Measurements from ENCODE around the gene MORF4L2.

MORF4L2 gene, protein sequence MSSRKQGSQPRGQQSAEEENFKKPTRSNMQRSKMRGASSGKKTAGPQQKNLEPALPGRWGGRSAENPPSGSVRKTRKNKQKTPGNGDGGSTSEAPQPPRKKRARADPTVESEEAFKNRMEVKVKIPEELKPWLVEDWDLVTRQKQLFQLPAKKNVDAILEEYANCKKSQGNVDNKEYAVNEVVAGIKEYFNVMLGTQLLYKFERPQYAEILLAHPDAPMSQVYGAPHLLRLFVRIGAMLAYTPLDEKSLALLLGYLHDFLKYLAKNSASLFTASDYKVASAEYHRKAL

GRCh38 chrX:103686199-103687072 lies at the start of gene MORF4L2:
TSS of gene MORF4L2 (minus strand) at chrX:103686699. CDS start at chrX:103677027, 9,672 bp downstream.
- DNase-seq = peak; percentile 93

GRCh38 chrX:103734125-103734760 lies 47.7 kb upstream of the MORF4L2 start:
- DNase-seq = no peak

GRCh38 chrX:103733017-103733416 lies 46.5 kb upstream of the MORF4L2 start:
- DNase-seq = no peak

- DNase-seq = no peak
Observed at GRCh38 chrX:103730796-103731493, 44.4 kb upstream of the MORF4L2 start.

DNA sequence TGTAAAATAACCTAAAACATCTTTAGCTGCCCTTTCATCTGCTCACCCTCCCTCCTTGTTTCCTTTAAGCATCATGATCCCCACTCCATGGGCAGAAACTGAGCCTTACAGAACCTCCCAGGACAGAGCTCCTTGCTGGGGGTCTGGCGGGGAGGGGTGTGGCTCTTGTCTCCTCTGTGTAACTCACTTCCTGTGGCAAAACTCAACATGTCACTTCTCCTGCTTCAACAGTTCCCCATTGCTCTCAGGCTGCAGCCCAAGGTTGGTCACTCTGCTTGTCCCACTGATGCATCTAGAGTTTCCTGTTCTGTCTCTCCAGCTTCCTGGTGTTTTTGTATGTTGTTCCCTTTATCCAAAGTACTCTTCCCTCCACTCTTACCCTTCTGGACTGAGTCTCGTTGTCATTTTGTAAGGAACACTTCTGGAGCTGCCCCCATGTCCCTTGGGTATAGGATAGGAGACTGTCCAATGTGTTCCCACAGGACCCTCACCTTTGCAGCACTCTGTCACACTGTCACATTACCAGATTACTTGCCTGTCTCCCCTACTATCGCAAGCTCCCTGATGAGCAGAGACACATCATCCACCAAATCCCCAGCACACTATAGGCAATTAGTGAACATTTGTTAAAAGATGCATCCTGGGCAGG lies 43.8 kb upstream of the MORF4L2 start:
- DNase-seq = peak; percentile 11

- DNase-seq = no peak
Observed at GRCh38 chrX:103729015-103729414, 42.5 kb upstream of the MORF4L2 start.

- no peak for DNase-seq
Observed at GRCh38 chrX:103727115-103727514, 40.6 kb upstream of the MORF4L2 start.

- no peak for DNase-seq
Observed at GRCh38 chrX:103726477-103726876, 40.0 kb upstream of the MORF4L2 start.

DNA sequence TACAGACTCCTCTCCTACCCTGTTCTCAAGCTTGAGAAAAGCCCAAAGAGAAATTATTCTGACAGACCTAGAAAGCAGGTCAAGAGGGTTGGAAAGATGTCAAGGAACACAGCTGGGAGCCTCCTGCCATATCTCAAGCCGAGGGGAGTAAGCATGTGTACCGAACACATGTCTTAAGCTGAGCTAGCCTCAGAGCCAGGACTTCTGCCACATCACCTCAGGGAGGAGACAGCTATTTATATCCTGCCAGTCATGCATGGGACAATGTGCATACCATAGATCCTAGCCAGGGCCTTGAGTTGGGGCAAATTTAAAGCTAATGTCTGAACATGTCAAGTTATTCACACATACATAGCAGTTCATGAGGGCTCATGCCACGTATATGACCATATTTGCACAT lies 36.0 kb upstream of the MORF4L2 start:
- DNase-seq = no peak

DNA sequence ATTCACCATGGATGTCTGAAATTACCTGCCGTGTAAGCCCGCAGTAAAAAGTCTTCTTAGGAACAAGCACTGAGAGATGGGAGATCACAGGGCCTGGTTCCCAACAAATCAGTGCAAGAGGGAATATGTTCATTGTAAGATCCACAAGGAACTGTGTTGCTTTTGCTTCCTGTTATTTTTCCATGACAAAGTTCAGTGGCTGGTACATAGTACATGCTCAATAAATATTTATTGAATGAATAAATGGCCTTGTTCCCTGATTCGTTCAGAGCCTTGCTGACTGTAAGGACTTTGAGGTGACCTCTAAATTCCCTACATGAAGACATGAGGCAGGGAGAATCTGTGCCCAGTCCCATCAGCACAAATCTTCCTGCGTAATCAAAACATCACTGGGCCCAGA lies 31.6 kb upstream of the MORF4L2 start:
- DNase-seq = no peak

GRCh38 chrX:103716962-103717361 lies 30.5 kb upstream of the MORF4L2 start:
- DNase-seq = no peak

DNA sequence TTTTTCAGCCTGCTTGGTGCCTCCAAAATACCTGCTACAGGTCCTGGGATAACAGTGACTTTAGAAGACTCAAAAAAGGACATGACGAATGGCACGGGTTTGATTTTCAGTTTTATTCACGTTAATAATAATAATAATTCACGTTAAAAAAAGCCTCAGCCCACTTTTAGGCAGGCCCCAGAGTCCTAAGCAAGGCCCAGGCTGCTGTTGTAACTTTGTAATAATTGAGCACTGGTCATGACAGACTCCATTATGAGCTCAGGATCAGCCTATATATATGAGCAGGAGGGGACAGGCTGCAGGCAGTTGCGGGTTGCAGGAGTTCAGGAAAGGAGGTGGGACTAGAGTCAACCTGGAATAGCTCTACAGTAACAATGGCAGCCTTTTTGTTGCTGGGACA lies 24.1 kb upstream of the MORF4L2 start, which contains the start of gene TMEM31:
TSS of gene TMEM31 (plus strand) at position 301 of the 400 bp plus-strand sequence. CDS start 1,350 bp downstream, outside the sequence.
- DNase-seq = no peak

- DNase-seq = no peak
Observed at GRCh38 chrX:103704863-103705262, 18.4 kb upstream of the MORF4L2 start.

GRCh38 chrX:103699243-103699642 lies 12.7 kb upstream of the MORF4L2 start:
- no peak for DNase-seq

- DNase-seq = no peak
Observed at GRCh38 chrX:103697687-103698086, 11.2 kb upstream of the MORF4L2 start.

- no peak for DNase-seq
Observed at GRCh38 chrX:103691059-103691458, 4.6 kb upstream of the MORF4L2 start.

GRCh38 chrX:103688946-103689345 lies 2.4 kb upstream of the MORF4L2 start:
- DNase-seq = no peak

GRCh38 chrX:103687696-103688201 lies 1.2 kb upstream of the MORF4L2 start:
- no peak for DNase-seq

DNA sequence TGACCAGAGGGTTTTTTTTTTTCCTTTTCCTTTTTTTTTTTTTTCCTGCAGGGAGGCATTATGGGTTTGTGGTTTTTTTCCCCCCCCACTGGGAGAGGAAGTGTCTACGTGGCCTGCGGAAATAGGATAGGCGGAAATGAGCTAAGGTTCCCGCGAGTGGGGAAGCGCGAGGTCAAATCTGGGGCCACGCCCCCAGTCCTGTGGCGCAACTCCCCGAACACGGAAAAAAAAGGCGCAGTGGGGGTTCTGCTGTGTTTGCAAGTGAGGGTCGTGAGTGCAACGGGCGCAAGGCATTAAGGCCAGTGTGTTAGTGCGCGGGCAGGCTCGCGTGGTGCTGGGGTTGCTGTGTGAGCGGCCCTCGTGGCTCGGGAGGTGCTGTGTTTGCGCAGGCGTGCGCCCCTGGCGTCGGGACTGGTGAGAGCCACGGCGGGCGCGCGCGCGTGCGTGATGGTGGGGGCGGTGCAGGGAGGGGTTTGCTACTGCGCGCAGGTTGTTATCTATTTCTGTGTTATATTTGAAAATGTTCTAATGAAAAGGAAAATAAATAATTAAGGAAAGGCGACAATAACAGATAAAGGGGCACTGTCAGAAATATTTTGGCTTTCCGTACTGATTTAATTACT lies 685 bp upstream of the MORF4L2 start:
- DNase-seq = peak; percentile 90

DNA sequence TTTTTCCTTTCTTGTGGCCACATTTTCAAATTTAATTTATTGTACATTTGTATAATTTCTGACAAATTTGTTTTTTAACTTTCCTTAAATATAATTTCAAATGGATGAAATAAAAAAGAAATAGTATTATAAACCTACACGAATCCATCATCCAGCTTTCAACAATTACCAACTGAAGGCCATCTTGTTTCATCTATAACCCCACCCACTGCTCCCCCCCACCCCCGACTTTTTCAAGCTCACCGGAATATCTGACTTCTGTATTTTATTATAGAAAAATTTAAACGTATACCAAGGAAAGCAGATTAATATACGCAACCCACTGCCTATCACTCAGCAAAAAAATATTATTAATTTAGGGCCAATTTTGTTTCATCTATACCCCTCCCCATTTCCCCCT lies 1.1 kb downstream of the MORF4L2 start:
- DNase-seq = no peak

DNA sequence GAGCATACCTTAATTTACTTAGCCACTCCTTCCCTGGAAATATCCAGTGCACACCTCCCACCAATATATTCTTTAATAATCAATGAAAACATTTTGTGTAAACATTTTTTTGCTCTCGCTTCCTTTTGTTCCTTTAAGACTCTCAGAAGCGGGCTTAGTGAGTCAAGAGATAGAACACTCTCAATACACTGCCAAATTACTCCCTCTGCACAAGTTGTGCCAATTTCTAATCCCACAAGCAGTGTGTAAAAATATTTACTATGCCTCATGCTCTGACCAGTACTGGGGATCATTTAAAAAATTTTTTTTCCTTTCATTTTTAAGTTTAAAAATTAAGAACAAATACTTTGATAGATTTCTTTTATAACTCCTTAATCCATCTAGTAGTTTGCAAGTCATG lies 5.1 kb downstream of the MORF4L2 start:
- DNase-seq = no peak
